HG03280 (cell line): ENCODE results near the gene LTO1.
"Not testable (repeated sequence)": the region's sequence is repeated elsewhere in the genome, so short reads cannot be mapped to it uniquely, and the experiment has no call there.

Experiments
- ATAC-seq: cut with Tn5 transposase; IDR thresholded peaks from one replicate; pipeline ENCODE4 v1.9.1; 2021; ENCODE audit warnings: mild to moderate bottlenecking, moderate library complexity; ENCODE audit not compliant: unreplicated experiment

The LTO1 gene

GRCh38 chr11:69636512-69637197 lies 38.5 kb downstream of the LTO1 start:
- no peak for ATAC-seq

GRCh38 chr11:69635804-69636511 lies 39.2 kb downstream of the LTO1 start:
- no peak for ATAC-seq

GRCh38 chr11:69635195-69635594 lies 40.0 kb downstream of the LTO1 start:
- ATAC-seq: no peak

- ATAC-seq: no peak
Observed at GRCh38 chr11:69634590-69634989, 40.6 kb downstream of the LTO1 start.

- no peak for ATAC-seq
Observed at GRCh38 chr11:69634069-69634468, 41.1 kb downstream of the LTO1 start.

- ATAC-seq: no peak
Observed at GRCh38 chr11:69632900-69633299, 42.3 kb downstream of the LTO1 start.

- ATAC-seq: no peak
Observed at GRCh38 chr11:69630424-69630823, 44.7 kb downstream of the LTO1 start.

GRCh38 chr11:69630017-69630416 lies 45.1 kb downstream of the LTO1 start:
- ATAC-seq: no peak

GRCh38 chr11:69627551-69627950 lies 47.6 kb downstream of the LTO1 start:
- ATAC-seq: no peak

- no peak for ATAC-seq
Observed at GRCh38 chr11:69625476-69625875, 49.7 kb downstream of the LTO1 start.

- no peak for ATAC-seq
Observed at GRCh38 chr11:69624293-69624692, 50.9 kb downstream of the LTO1 start.

- ATAC-seq: not testable (repeated sequence)
Observed at GRCh38 chr11:69622097-69622681, 53.0 kb downstream of the LTO1 start.

GRCh38 chr11:69620683-69621290 lies 54.4 kb downstream of the LTO1 start:
- no peak for ATAC-seq

GRCh38 chr11:69618237-69618636 lies 56.9 kb downstream of the LTO1 start:
- no peak for ATAC-seq

GRCh38 chr11:69617682-69618081 lies 57.5 kb downstream of the LTO1 start:
- ATAC-seq: no peak

GRCh38 chr11:69617220-69617619 lies 57.9 kb downstream of the LTO1 start:
- no peak for ATAC-seq
